B cell (primary cell): ENCODE measurements around the gene TSSK6. TPM values are rescaled to one million over a fixed set of nuclear protein-coding genes. Genes with fewer than 3 reads are reported as not detected.
"Not testable (repeated sequence)": the region's sequence is repeated elsewhere in the genome, so short reads cannot be mapped to it uniquely, and the experiment has no call there.

Source experiments
- ATAC-seq: fragments of 200-7000 bp; cut with Tn5 transposase; one replicate; pipeline ENCODE4 v1.10.0; 2021; ENCODE audit warnings: low read depth, mild to moderate bottlenecking, moderate number of reproducible peaks, moderate library complexity
- CTCF ChIA-PET: fragments of 350-600 bp; sonication (Branson Sonifier 250); formaldehyde crosslinking; loops from one replicate; lab custom pipeline; 2021; ENCODE audit warnings: antibody characterized with exemption, inconsistent platforms; lab: Charles Lee
- POLR2A ChIA-PET: fragments of 350-600 bp; sonication (Branson Sonifier 250); formaldehyde crosslinking; loops from one replicate; lab custom pipeline; 2021; ENCODE audit warnings: antibody characterized with exemption; lab: Charles Lee
- DNase-seq: peaks from one replicate; pipeline ENCODE4 v3.0.0; 2013
- H2AFZ ChIP-seq: 2 replicates; pipeline ENCODE4 v1.6.1; 2012; ENCODE audit warnings: mild to moderate bottlenecking, low read depth, low read length; ENCODE audit not compliant: insufficient read depth, poor library complexity, severe bottlenecking
- H3K27ac ChIP-seq, 2 donors: 1 replicate in 1 of 2; 2 replicates in 1 of 2; pipeline ENCODE4 v1.5.1; 2012 to 2013; ENCODE audit warnings: low read length in 2 of 2, mild to moderate bottlenecking in 2 of 2, moderate library complexity in 1 of 2
- H3K27me3 ChIP-seq, 4 experiments: fragments of 200-600 bp in 1 of 4; sonication (generic) in 1 of 4; replicated peaks in 1 of 4; 1 replicate in 2 of 4; 2 replicates in 2 of 4; pipeline versions ENCODE4 v1.6.1 to v1.7.0; 2013 to 2016; ENCODE audit warnings: low read length in 3 of 4, mild to moderate bottlenecking in 2 of 4, mixed read lengths in 1 of 4, moderate library complexity in 1 of 4; ENCODE audit not compliant: insufficient read depth in 4 of 4, control insufficient read depth in 3 of 4; ENCODE audit errors: control extremely low read depth in 1 of 4
- H3K36me3 ChIP-seq, 2 experiments: replicated peaks in 1 of 2; 1 replicate in 1 of 2; 2 replicates in 1 of 2; pipeline versions ENCODE4 v1.6.1 to v1.7.1; 2013; ENCODE audit warnings: low read length in 1 of 2; ENCODE audit not compliant: insufficient read depth in 2 of 2, control insufficient read depth in 1 of 2; ENCODE audit errors: control extremely low read depth in 1 of 2, extremely low read depth in 1 of 2
- H3K4me1 ChIP-seq, 2 donors: fragments of 200-600 bp in 1 of 2; sonication (generic) in 1 of 2; 1 replicate in 1 of 2; 2 replicates in 1 of 2; pipeline versions ENCODE4 v1.5.1 to v1.6.1; 2013 to 2017; ENCODE audit warnings: low read length in 2 of 2; ENCODE audit not compliant: control insufficient read depth in 2 of 2, insufficient read depth in 2 of 2
- H3K4me2 ChIP-seq: replicated peaks from 2 replicates; pipeline ENCODE3; 2012; ENCODE audit warnings: mild to moderate bottlenecking, low read depth, low read length; ENCODE audit not compliant: poor library complexity, severe bottlenecking
- H3K4me3 ChIP-seq, 5 experiments: fragments of 200-600 bp in 1 of 5; sonication (generic) in 1 of 5; 1 replicate in 3 of 5; 2 replicates in 2 of 5; pipeline versions ENCODE4 v1.5.1 to v1.7.0; 2011 to 2016; ENCODE audit warnings: low read length in 4 of 5, mild to moderate bottlenecking in 4 of 5, low read depth in 2 of 5, control low read depth in 1 of 5, moderate library complexity in 1 of 5; ENCODE audit not compliant: insufficient read depth in 1 of 5; ENCODE audit errors: control extremely low read depth in 1 of 5, extremely low read depth in 1 of 5
- H3K79me2 ChIP-seq: fragments of 200-600 bp; sonication (generic); one replicate; pipeline ENCODE4 v1.6.0; 2016; ENCODE audit warnings: low read length; ENCODE audit not compliant: control insufficient read depth, insufficient read depth
- H3K9ac ChIP-seq: fragments of 200-600 bp; sonication (generic); 2 replicates; pipeline ENCODE4 v1.6.1; 2017; ENCODE audit warnings: mild to moderate bottlenecking, low read length, moderate library complexity
- H3K9me3 ChIP-seq, 3 donors: one replicate each; pipeline versions ENCODE4 v1.6.1 to v1.7.1; 2013; ENCODE audit warnings: low read length in 2 of 3; ENCODE audit not compliant: control insufficient read depth in 2 of 3, insufficient read depth in 1 of 3; ENCODE audit errors: control extremely low read depth in 1 of 3
- H4K20me1 ChIP-seq: 2 replicates; pipeline ENCODE4 v1.6.0; 2012; ENCODE audit warnings: mild to moderate bottlenecking, low read length; ENCODE audit not compliant: insufficient read depth, control insufficient read depth, poor library complexity, severe bottlenecking
- H3K27ac Mint-ChIP-seq: one replicate; pipeline ENCODE4 v1.8.0; 2021; ENCODE audit warnings: mixed read lengths
- H3K27me3 Mint-ChIP-seq: one replicate; pipeline ENCODE4 v1.8.0; 2021; ENCODE audit warnings: mixed read lengths
- H3K4me1 Mint-ChIP-seq: one replicate; pipeline ENCODE4 v1.8.0; 2021; ENCODE audit warnings: mixed read lengths
- H3K4me3 Mint-ChIP-seq: one replicate; pipeline ENCODE4 v1.8.0; 2021; ENCODE audit warnings: mixed read lengths
- H3K9me3 Mint-ChIP-seq: one replicate; pipeline ENCODE4 v1.8.0; 2022; ENCODE audit warnings: mixed read lengths; ENCODE audit not compliant: insufficient read depth
- CTCF ChIP-seq: fragments of 200-600 bp; IDR thresholded peaks from one replicate; pipeline ENCODE4 v1.8.0; 2022; ENCODE audit warnings: antibody characterized with exemption, mild to moderate bottlenecking
- EZH2 ChIP-seq: IDR thresholded peaks from 2 replicates; pipeline ENCODE4 v1.6.1; 2012; ENCODE audit warnings: borderline replicate concordance, low read depth, mild to moderate bottlenecking, moderate library complexity, low read length; ENCODE audit not compliant: insufficient read depth, poor library complexity, severe bottlenecking
- WGBS: methylation state at CpG from one replicate; pipeline ENCODE4 v1.1.5; 2013; ENCODE audit warnings: missing lambda C conversion rate; ENCODE audit not compliant: insufficient coverage; 5-methylcytosine and 5-hydroxymethylcytosine counted together
- intact Hi-C: fragments of 100-400 bp; cut with micrococcal nuclease; formaldehyde crosslinking; loops from one replicate; pipeline ENCODE4 v1.10.0; 2022
- polyA plus RNA-seq: library from polyadenylated mRNA; depleted of rRNA; stranded (reverse); fragments of >200 nt; gene quantifications from 2 replicates; pipeline ENCODE4 v1.2.3, GENCODE V29; 2012
- total RNA-seq, 2 donors: library from RNA; stranded (reverse); fragments of 120-200 nt in 1 of 2; gene quantifications; 1 replicate in 1 of 2; 2 replicates in 1 of 2; pipeline versions ENCODE4 v1.2.3 to v1.2.4, GENCODE V29; 2013 to 2022

TSSK6 gene
- total and polyA plus RNA-seq, 2 donors (not counting 1 experiment from before 2014, with no cell fraction given): 8.9 to 9.6 TPM

GRCh38 chr19:19475015-19475765, 40.2 kb downstream of the TSSK6 start:
- DNase-seq (no peak), ATAC-seq (no peak)
- WGBS: 95% methylated on average over 20 of the region's 21 CpGs
- H3K27me3 ChIP-seq: no peaks in the 10 kb centered on the region
- H4K20me1 ChIP-seq: peaks cover 32% of the 10 kb centered on the region
- H3K4me2 ChIP-seq: no peak overlapping the region
- Mint-ChIP-seq H3K27me3 (no peaks in the 10 kb centered on the region), H3K27ac (peak overlapping the region; percentile 81), H3K4me1 (peaks cover 64% of the 10 kb centered on the region), H3K9me3 (no peaks in the 10 kb centered on the region), H3K4me3 (no peak overlapping the region)
- intact Hi-C loops: no loop called here
- no peak overlapping the region for H3K9ac ChIP-seq
- H3K9me3 ChIP-seq: no peaks in the 10 kb centered on the region
- no peak overlapping the region for H3K4me3 ChIP-seq
- H3K36me3 ChIP-seq: peaks cover 2 to 26% of the 10 kb centered on the region in 2 experiments
- no peak overlapping the region for H2AFZ ChIP-seq
- ChIA-PET CTCF (interaction anchor here (0.6 to 3.0 kb wide), 2 partner anchors 15 to 77 kb away, joined by 3 to 13 read pairs; no protein-coding TSS in a partner anchor), POLR2A (no interaction called here)
- H3K4me1 ChIP-seq: peaks cover 26 to 49% of the 10 kb centered on the region in 2 donors
- peaks cover 98% of the 10 kb centered on the region for H3K79me2 ChIP-seq
- TF ChIP-seq CTCF: no peak
- TF ChIP-seq EZH2: no peak
- H3K27ac ChIP-seq: no peak overlapping the region

- peaks cover 2 to 24% (median 22%) of the 10 kb centered on the region in 3 donors for H3K9me3 ChIP-seq
- peak overlapping the region; percentile 0 for H3K9ac ChIP-seq
- Mint-ChIP-seq H3K4me3 (peak overlapping the region; percentile 62), H3K4me1 (peaks cover 63% of the 10 kb centered on the region), H3K27ac (peak overlapping the region; percentile 87)
- H3K27me3 ChIP-seq, DNase-seq, intact Hi-C loops, H2AFZ ChIP-seq, H3K9me3 Mint-ChIP-seq, H3K27me3 Mint-ChIP-seq: not testable (repeated sequence)
- peak; percentile 16 for ATAC-seq
- ChIA-PET POLR2A (interaction anchor here (0.7 kb wide), 1 partner anchor 1886 kb away, joined by 3 read pairs; the partner anchor contains the start of gene ZNF738), CTCF (interaction anchor here (1.0 kb wide), 1 partner anchor 13 kb away, joined by 7 read pairs; no protein-coding TSS in a partner anchor)
- peak overlapping the region in 1 of 2 donors; percentile 41 for H3K27ac ChIP-seq
- peak overlapping the region; percentile 55 for H3K4me2 ChIP-seq
- H3K79me2 ChIP-seq: peaks cover 100% of the 10 kb centered on the region
- 60% methylated on average over 2 of the region's 5 CpGs for WGBS
- peak overlapping the region in 1 of 5 experiments; percentile 30 for H3K4me3 ChIP-seq
- peaks cover 28 to 52% of the 10 kb centered on the region in 2 donors for H3K4me1 ChIP-seq
- peaks cover 22% of the 10 kb centered on the region for H4K20me1 ChIP-seq
- H3K36me3 ChIP-seq: peaks cover 3 to 41% of the 10 kb centered on the region in 2 experiments
Measured at GRCh38 chr19:19472106-19472505, 43.2 kb downstream of the TSSK6 start.
